Cardiac fibroblast (primary cell): Measurements from ENCODE around the gene KCNC3.

Source experiments
- DNase-seq, 2 donors: peaks; one replicate each; pipeline versions ENCODE4 v3.0.0 to v3.0.0-alpha.2; 2010; ENCODE audit warnings: low read depth in 2 of 2
- H3K4me3 ChIP-seq, 2 donors: replicated peaks in 1 of 2; 1 replicate in 1 of 2; 2 replicates in 1 of 2; pipeline ENCODE4 v1.5.1; 2011; ENCODE audit warnings: low read depth in 2 of 2, low read length in 2 of 2, mild to moderate bottlenecking in 2 of 2, moderate library complexity in 1 of 2
- CTCF ChIP-seq: IDR thresholded peaks from one replicate; pipeline ENCODE4 v1.5.1; 2011; ENCODE audit warnings: low read depth, mild to moderate bottlenecking, low read length, inconsistent platforms

KCNC3 gene

GRCh38 chr19:50371914-50372475 is 42.8 kb upstream of the KCNC3 start:
- peak in 1 of 2 donors; percentile 13 for DNase-seq
- no peak overlapping the region for H3K4me3 ChIP-seq
- no peak for TF ChIP-seq CTCF

DNA sequence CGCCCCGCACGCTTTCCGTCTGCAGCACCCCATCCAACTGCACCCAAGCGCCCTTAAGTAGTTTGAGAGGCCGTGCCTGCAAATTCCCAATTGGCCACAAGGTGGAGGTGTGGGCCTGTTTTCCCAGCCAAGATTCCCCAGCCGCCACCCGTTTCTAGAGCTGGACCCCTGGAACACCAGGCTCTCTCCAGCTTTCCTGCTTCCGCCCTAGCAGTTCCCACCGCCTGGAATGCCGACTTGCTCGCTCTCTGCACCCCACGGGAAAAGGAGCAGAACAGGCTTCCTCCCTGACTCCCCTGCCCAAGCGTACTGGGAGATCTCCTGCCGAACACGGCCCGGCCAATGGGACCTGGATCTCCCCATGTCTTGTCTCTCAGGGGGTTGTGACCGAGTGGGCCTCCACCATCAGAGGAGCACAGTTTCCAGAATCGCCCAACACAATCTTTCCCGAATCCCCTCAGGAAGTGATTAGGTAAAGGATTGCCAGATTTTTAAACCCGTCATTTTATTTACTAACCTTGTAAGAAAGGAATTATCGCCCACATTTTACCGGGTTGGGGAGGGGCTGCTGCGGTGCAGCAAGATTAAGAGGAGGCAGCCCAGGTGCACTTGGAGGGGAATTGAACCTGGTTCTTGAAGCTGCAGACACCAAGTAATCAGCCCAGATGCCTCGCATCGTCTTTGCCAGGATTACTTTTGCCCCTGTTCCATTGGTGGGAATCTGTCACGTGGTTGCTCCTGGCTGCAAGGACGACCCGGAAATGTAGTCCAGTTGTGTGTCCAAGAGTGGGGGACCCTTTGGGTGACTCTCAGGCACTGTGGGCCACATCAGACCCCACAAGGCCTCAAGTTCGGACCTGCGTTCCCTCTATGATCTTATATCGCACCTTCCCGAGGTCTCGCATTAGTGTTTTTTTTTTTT is 39.7 kb upstream of the KCNC3 start:
- TF ChIP-seq CTCF = peak; percentile 76
- H3K4me3 ChIP-seq = peak overlapping the region; percentile 75 to 81
- peak; percentile 94 for DNase-seq

DNA sequence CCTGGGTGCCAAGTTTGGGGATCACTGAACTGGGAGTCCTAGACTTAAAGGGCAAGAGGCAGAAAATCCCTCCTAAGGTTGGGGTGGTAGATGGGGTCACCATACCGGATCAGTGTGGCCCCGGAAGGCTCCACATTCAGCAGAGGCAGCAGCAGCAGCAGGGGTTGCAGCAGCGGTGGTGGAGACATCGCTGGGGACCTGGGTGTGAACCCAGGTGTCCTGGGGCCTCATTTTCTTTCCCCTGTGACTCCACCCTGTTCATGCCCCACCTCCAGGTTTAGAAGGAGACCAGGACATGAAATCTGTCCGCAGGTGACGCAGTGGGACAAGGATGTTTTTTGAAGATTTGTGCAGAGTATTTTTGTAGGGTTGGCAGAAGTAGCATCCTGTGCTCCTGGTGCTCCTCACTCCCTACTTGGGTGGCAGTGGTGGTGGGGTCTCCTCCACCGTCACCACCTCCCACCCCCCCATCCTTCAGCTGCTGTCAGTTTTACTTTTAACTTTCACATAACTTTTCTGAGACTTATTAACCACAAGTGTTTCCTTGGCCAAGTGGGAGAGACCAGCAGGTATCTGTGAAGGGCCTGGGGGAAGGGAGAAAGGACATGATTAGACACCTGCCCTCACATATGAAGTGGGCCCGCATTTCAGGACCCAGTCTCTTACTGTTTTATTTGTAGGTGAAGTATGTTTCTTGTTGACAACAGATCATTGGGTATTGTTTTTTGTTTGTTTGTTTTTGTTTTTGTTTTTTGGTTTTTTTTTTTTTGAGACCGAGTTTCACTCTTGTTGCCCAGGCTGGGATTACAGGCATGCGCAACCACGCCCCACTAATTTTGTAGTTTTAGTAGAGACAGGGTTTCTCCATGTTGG is 36.5 kb upstream of the KCNC3 start, which contains the start of gene NAPSA:
NAPSA (minus strand) TSS at position 206 of the 873 bp plus-strand sequence; CDS start at position 188, 18 bp downstream.
- no peak for TF ChIP-seq CTCF
- DNase-seq = no peak

GRCh38 chr19:50362656-50363424 is 33.7 kb upstream of the KCNC3 start:
- H3K4me3 ChIP-seq = no peak overlapping the region
- no peak for TF ChIP-seq CTCF
- no peak for DNase-seq

More for the DNA sequence above, 36.5 kb upstream of the KCNC3 start, which contains the start of gene NAPSA:
- H3K4me3 ChIP-seq = no peak within 1 kb of the TSS

GRCh38 chr19:50362030-50362412 is 32.8 kb upstream of the KCNC3 start:
- no peak for TF ChIP-seq CTCF
- DNase-seq = no peak
- H3K4me3 ChIP-seq = no peak overlapping the region
